ENCODE results near the gene MLC1.
A peak's percentile ranks its signal among the peaks of the same experiment; 100 is the strongest.

The MLC1 gene

DNA sequence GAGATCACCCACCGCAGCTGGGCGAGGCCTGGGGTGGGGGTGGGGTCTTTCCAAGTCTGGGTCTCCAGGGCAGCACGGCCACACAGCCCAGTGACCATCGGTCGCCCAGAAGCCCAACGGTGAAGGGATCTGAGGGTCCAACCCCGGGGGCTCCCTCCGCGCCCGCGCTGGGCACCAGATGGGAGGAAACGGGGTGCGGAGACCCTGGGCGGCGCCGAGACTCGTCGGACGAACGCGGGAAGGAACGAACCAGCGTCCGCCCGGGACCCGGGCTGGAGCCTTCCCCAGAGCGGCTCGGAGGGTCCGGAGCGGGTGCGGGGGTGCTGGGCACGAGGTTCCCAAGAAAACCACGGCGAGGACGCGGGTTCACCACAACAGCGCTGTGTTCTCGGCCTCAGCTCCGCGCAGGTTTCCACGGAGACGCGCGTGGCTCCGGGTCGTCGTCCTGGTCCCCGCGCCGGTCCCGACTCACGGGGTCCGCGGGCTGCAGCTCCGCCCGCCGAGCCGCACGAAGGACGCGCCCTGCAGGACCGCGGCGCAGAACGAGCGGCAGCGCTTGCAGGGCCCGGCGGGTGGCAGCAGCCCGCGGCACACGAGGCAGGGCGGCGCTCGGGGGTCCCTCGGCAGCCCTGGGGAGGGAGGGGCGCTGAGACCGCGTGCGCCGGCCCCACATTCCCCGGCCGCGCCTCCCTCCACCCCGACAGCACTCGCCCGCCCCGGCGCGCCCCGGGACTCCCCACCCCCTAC lies 70.4 kb downstream of the MLC1 start:
- TF ChIP-seq, protein P1, sequence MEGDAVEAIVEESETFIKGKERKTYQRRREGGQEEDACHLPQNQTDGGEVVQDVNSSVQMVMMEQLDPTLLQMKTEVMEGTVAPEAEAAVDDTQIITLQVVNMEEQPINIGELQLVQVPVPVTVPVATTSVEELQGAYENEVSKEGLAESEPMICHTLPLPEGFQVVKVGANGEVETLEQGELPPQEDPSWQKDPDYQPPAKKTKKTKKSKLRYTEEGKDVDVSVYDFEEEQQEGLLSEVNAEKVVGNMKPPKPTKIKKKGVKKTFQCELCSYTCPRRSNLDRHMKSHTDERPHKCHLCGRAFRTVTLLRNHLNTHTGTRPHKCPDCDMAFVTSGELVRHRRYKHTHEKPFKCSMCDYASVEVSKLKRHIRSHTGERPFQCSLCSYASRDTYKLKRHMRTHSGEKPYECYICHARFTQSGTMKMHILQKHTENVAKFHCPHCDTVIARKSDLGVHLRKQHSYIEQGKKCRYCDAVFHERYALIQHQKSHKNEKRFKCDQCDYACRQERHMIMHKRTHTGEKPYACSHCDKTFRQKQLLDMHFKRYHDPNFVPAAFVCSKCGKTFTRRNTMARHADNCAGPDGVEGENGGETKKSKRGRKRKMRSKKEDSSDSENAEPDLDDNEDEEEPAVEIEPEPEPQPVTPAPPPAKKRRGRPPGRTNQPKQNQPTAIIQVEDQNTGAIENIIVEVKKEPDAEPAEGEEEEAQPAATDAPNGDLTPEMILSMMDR (IDR thresholded peaks at IDR 0.05; ENCODE audit: unreplicated experiment in 3 of 3) = no peak
- H3K27ac Mint-ChIP-seq = no peak overlapping the region
- H3K27me3 Mint-ChIP-seq (ENCODE audit: low read depth) = peaks cover 43% of the 10 kb centered on the region
- no peaks in the 10 kb centered on the region for H3K36me3 Mint-ChIP-seq (ENCODE audit: low read depth)
- peaks cover 5% of the 10 kb centered on the region for H3K9me3 Mint-ChIP-seq
- H3K4me3 Mint-ChIP-seq = no peak overlapping the region
- H3K4me1 Mint-ChIP-seq = peaks cover 9% of the 10 kb centered on the region

DNA sequence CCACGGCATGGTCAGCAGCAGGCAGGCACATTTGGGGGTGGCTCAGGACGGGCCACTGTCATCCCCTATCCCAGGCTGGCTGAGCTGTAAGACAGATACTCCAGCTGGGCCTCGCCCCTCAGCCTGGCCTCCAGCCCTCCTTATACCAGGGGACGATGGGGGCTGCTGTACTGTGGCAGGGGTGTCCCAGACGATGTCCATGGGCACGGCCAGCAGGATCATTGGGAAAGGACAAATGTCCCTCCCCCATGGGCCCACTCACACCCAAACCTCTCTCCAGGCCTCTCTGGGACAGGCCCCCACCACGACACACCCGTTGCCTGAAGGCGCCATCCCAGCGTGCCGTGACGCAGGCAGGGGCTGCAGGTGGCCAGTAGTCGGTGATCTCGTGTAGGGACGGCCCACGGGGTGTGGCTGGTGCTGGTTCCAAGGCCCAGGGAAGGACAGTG lies 71.1 kb downstream of the MLC1 start:
- TF ChIP-seq, protein P1 (IDR thresholded peaks at IDR 0.05; ENCODE audit: unreplicated experiment in 3 of 3) = no peak
- no peak overlapping the region for H3K27ac Mint-ChIP-seq
- peaks cover 9% of the 10 kb centered on the region for H3K4me1 Mint-ChIP-seq
- peaks cover 5% of the 10 kb centered on the region for H3K9me3 Mint-ChIP-seq
- H3K4me3 Mint-ChIP-seq = no peak overlapping the region
- H3K36me3 Mint-ChIP-seq (ENCODE audit: low read depth) = no peaks in the 10 kb centered on the region
- H3K27me3 Mint-ChIP-seq (ENCODE audit: low read depth) = peaks cover 48% of the 10 kb centered on the region

DNA sequence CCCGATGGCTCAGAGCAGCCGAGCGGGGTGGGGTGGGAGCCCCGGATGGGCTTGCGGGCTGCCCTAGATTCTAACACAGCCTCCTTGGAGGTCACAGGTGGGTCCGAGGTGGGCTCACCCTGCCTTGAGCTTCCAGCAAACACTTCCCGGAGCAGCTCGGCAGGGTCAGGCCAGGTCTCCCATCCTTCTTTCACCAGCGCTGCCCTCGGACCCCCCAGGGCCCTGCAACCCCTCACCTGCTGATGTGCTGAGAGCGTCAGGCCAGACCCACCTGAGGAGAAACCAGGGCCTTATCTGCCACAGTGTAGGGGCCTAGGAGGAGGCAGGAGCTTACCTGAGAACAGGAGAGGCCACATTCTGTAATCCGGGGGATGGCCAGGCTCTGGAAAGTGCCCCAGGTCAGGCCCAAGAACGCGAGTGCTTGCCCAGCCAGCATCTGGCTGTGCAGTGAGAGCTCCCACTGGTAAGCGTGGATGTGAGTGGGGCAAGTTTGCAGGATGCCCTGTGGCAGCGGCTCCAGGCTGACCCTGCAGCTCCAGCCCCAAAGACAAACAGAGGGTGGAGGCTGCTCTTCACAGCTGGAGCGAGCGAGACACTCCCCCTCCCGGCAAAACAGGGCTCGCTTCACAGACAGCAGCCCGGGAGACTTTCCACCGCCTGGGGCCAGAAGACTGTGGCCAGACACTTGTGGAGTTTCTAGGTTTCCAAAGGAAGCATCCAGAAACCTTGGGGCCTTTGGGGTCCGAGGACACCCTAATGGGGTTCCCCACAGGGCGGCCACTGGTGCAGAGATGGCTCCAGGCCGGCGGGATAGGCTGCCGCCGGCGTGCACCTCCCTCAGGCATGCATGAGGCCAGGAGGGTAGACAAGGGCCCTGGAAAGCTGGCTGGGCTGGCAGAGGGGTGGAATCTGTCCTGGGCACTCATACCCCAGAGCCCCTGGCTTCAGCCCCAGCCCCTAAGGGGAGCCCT lies 72.7 kb downstream of the MLC1 start, which contains the start of gene IL17REL:
IL17REL (minus strand) TSS at position 555 of the 971 bp plus-strand sequence; CDS start at position 436, 119 bp downstream.
- Mint-ChIP-seq H3K36me3 (ENCODE audit: low read depth) (no peaks in the 10 kb centered on the region), H3K4me3 (peak within 1 kb of the TSS in 1 of 3 experiments; percentile 58), H3K27ac (no peak within 1 kb of the TSS), H3K9me3 (peaks cover under 1% of the 10 kb centered on the region), H3K27me3 (ENCODE audit: low read depth) (peaks cover 63% of the 10 kb centered on the region), H3K4me1 (peaks cover 1% of the 10 kb centered on the region)
- TF ChIP-seq, protein P1 (IDR thresholded peaks at IDR 0.05; ENCODE audit: unreplicated experiment in 3 of 3) = peak in 1 of 3 experiments; percentile 12

DNA sequence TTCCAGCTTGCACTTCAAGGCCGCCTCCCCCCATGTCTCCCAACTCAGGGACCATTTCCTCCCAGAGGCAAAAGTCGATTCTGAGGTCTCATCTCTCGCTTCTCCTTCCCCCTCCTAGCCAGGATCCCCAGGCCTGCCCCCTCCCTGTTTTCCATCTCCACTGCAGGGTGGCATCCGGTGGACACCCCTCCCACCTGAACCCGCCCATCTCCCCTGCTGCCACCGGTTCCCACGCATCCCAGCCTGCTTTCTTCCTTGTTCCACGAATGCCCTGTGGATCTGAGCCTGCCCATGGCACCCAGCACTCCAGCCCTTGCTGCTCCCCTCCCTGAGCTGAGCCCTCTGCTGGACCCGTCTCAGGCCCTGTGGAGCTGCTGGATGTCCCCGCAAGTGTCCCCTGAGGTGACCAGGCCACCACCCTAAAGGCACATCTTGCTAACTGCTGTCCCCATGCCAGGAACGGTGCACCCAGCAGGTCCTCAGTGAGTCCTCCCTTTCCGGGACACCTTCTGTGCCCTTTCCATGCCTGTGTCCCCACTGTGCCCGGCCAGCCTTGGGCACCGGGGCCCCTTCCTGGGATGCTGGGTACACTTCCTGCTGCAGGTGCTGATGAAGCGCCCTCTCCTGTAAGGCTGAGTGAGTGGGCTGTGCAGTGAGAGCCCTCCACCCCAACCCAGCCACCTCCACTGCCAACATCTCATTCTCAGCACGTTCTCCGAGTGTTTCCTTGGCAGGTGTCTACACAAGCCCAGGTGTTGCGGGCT lies 73.6 kb downstream of the MLC1 start:
- TF ChIP-seq, protein P1 (IDR thresholded peaks at IDR 0.05; ENCODE audit: unreplicated experiment in 3 of 3) = no peak
- H3K27me3 Mint-ChIP-seq (ENCODE audit: low read depth) = peaks cover 65% of the 10 kb centered on the region

DNA sequence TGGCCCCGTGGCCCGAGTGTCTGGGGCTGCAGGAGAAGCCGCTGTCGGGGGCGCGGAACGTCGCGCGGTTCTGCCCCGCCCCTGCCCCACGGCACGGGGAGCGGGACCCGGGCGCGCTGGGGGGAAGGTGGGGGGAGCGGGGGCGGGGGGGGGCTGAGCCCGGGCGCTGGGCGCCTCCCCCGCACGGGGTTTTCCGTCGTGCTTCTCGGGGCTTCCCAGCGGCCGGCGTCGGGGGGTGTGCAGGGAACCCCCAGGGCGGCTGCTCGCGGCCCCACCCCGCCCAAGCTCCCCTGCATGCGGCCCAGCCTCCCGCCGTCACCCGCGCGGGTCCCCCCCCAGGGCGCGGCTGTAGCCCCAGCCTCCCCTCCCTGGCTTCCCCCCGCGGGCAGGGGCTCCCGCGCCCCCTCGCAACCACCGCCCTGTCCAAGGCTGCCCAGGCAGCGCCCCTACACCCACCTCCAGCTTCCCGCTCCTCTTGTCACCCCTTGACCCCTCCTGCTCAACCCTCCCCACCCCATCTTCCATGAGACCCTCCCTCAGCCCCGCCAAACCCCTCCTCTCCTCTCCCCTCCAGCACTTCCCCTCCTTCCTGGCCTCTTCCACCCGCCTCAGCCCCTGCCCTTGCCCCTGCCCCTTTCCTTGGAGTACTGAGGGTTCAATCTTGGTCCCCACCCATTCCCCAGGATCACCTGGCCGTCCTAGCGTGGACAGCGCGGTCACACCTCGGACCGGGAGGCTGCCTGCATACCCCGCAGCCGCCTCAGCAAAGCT lies 74.4 kb downstream of the MLC1 start:
- no peaks in the 10 kb centered on the region for H3K9me3 Mint-ChIP-seq
- TF ChIP-seq, protein P1 (IDR thresholded peaks at IDR 0.05; ENCODE audit: unreplicated experiment in 3 of 3) = no peak
- H3K36me3 Mint-ChIP-seq (ENCODE audit: low read depth) = no peaks in the 10 kb centered on the region
- H3K27ac Mint-ChIP-seq = no peak overlapping the region
- no peaks in the 10 kb centered on the region for H3K4me1 Mint-ChIP-seq
- peaks cover 67% of the 10 kb centered on the region for H3K27me3 Mint-ChIP-seq (ENCODE audit: low read depth)
- peak overlapping the region in 2 of 3 experiments; percentile 26 to 54 for H3K4me3 Mint-ChIP-seq

More for the DNA sequence above, 73.6 kb downstream of the MLC1 start:
- Mint-ChIP-seq H3K4me1 (no peaks in the 10 kb centered on the region), H3K4me3 (peak overlapping the region in 2 of 3 experiments; percentile 26 to 58), H3K27ac (no peak overlapping the region), H3K9me3 (no peaks in the 10 kb centered on the region), H3K36me3 (ENCODE audit: low read depth) (no peaks in the 10 kb centered on the region)
